ENCODE measurements around the gene TRIM65.

The TRIM65 gene

GRCh38 chr17:75897160-75898019 lies 639 bp upstream of the TRIM65 start:
- DNase-seq (ENCODE audit: low spot score): no peak
- TF ChIP-seq CTCF (IDR thresholded peaks at IDR 0.05; ENCODE audit: extremely low read depth, missing control alignments): no peak

DNA sequence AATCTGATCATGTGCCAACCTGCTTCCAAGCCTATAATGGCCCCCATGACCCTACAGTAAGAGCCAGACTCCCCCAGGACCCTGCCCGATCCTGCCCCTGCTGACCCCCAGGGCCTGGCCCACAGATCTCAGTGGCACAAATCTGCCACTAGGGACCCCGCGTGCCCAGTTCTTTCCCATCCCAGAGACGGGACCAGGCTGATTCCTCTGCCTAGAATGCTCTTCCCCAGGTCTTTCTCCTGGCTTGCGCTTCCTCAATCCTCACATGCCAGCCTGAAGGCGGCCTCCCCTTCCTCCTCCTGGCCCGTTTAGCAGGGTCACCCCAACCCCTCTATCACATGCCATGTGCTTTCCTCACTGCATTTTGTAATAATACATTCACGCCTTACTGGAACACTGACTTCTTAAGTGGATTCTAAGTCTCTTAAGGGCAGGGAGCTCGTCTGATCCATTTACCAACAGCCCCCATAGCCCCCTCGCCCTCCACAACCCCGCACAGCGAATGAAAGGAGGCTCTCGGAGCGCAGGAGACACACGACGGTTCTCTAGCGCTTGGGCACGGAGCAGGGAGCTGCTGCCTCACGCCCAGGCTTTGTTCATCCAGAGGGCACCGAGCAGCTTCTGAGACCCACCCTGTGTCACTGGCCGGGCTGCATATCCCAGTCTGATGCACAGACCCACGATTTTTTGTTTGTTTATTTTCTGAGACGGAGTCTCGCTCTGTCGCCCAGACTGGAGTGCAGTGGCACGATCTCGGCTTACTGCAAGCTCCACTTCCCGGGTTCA lies 1.2 kb downstream of the TRIM65 start:
- peak; percentile 16 for TF ChIP-seq CTCF (IDR thresholded peaks at IDR 0.05; ENCODE audit: extremely low read depth, missing control alignments)
- DNase-seq (ENCODE audit: low spot score): peak; percentile 57

DNA sequence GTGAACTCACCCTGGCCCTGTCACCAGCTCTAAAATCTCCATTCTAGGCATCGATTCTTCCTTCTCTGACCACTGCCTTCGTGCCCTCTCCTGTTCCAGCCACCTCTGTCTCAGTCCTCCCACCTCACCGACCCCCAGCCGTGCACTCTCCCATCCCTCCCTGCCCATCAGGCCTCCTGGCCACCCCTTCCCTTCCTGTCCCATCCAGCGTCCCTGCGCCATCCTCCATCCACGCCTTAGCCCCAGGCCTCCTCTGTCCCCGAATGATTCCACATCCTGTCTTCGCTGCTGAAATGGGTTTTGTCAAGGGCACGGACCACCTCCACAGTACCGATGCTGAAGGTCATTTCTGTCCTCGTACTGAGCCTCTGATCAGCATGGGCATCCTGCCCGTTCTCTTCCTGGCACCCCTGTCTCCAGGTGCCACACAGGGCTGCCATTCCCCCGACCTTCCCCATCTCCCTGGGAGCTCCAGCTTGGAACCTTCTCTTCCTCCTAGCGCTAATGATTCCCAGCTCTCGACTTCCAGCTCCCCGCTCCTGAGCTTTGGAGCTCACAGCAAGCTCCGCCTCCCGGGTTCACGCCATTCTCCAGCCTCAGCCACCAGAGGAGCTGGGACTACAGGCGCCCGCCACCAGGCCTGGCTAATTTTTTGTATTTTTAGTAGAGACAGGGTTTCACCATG lies 2.6 kb downstream of the TRIM65 start:
- no peak for DNase-seq (ENCODE audit: low spot score)
- TF ChIP-seq CTCF (IDR thresholded peaks at IDR 0.05; ENCODE audit: extremely low read depth, missing control alignments): no peak

DNA sequence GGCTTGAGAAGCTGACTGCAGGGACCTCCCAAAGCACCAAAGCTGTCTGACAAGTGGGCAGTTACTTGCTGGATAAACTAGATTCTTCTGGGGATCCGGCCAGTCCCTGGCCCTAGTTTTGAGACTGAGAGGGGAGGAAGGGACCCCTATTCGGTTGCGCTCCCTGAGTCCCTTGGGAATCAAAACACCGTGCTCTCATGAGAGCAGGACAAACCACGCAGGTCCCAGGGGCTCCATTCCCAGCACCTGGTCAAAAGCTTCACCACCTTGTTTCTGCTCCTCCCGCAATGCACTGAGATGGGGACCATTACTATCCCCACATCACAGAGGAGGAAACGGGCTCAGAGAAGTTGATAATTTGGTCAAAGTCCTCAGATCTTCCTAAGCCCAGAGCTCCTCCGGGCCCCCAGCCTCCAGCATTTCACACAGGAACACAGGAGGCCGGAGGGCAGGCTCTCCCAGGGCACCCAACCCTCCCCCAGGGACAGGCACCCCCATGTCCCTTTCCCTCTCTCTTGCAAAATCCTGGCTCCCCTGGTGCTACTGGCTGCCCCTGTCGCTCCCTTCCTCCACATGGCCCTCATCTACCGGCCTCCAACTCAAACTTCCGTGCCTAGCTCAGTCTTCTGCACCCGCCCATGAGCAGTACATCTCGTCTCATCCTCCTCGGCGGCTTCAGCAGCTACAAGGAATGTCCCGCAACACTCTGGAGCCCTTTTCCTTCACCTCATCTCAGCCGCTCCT lies 3.3 kb downstream of the TRIM65 start:
- DNase-seq (ENCODE audit: low spot score): no peak
- TF ChIP-seq CTCF (IDR thresholded peaks at IDR 0.05; ENCODE audit: extremely low read depth, missing control alignments): no peak

GRCh38 chr17:75892556-75893224 lies 4.1 kb downstream of the TRIM65 start:
- no peak for DNase-seq (ENCODE audit: low spot score)
- no peak for TF ChIP-seq CTCF (IDR thresholded peaks at IDR 0.05; ENCODE audit: extremely low read depth, missing control alignments)

DNA sequence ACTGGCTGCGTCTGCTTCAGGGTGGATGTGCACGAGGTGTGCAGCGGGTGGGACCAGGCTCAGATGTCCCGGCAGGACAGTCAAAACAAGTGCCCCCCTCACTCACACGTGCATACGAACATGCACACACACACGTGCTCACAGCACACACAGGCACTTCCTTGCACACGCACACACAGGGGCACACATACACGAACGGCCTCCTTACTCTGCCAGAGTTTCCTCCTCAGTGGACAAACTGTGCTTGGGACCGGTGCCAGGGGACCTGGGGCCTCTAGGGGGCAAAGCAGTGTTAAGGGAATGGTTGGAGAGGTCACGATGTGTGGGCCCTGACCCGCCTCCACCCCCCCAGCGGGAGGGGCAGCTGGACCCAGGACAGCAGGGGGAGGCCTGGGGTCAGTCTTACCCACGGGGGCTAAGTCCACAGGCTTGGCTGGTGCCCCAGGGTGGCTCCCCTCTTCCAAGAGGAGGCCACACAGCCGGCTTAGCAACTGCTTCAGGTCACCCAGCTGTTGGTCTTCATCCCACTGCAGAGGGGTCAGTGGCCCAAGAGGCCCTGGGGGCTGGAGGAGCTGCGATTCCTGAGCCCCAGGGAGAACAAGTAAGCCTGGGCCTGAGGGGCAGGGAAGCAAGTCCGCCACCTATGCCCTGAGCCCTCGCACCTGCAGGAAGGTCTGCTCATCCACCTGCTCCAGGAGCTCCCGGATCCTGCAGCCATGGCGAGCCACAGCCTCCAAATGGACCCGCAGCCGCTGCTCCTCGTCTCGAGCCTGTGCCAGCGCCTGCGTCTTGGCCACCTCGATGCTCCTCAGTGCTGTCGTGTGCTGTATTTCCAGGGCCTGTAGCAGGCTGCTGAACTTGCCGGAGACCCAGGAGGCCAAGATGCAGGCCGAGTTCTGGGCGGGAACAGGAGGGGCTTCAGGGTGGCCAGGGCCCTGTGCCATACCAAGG lies 4.9 kb downstream of the TRIM65 start:
- DNase-seq (ENCODE audit: low spot score): no peak
- TF ChIP-seq CTCF (IDR thresholded peaks at IDR 0.05; ENCODE audit: extremely low read depth, missing control alignments): no peak

Data from GM20000 (cell line).